ENCODE results near the gene LDLRAD3.

The LDLRAD3 gene

DNA sequence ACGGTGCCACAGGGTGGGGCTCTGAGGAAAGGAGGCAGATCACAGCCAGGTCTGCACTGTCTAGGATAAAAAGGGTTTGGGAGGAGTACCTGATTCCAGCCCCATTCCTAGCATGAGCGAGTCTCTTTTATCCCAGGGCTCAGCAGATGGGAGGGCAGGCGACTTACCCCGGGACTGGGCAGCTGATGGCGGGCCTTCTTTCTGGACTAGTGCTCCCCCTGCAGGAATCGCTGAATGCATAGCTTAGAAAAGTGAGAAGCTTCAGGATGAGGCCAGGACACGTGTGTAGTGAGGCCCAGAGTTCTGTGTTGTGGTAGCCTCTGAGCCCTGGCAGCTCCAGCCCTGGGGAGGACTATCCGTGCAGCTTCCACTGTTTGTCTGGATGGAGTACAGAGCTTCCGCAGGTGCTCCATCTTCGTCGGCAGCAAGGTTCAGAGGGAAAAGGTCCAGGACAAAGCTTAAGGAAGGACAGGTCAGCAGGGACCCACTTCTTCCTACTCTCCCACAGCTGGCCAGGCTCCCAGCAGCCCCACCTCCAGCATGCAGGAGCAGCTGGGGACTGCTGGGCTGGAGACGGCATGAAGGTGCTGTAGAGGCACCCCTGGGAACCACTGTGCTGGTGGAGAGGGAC, 315.0 kb downstream of the LDLRAD3 start:
- no peak for DNase-seq

DNA sequence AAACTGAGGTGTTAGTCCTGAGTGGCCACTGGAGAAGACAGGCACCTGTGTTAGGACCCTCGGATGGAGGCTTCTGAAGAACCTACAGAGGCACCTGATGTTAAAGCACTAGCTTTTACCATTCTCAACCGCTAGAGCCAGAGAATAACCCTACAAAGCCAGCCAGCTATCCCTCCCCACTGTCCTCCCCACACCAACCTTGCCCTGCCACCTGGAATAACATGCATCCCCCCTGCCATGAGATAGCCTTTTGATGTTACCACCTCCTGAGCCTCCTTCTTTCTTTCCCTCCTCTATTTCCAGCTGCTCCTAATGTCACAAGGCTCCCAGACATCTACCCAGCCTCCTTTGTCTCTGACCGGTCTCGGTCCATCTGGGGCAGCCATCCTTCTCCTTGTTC, 317.2 kb downstream of the LDLRAD3 start:
- DNase-seq, result no peak

DNA sequence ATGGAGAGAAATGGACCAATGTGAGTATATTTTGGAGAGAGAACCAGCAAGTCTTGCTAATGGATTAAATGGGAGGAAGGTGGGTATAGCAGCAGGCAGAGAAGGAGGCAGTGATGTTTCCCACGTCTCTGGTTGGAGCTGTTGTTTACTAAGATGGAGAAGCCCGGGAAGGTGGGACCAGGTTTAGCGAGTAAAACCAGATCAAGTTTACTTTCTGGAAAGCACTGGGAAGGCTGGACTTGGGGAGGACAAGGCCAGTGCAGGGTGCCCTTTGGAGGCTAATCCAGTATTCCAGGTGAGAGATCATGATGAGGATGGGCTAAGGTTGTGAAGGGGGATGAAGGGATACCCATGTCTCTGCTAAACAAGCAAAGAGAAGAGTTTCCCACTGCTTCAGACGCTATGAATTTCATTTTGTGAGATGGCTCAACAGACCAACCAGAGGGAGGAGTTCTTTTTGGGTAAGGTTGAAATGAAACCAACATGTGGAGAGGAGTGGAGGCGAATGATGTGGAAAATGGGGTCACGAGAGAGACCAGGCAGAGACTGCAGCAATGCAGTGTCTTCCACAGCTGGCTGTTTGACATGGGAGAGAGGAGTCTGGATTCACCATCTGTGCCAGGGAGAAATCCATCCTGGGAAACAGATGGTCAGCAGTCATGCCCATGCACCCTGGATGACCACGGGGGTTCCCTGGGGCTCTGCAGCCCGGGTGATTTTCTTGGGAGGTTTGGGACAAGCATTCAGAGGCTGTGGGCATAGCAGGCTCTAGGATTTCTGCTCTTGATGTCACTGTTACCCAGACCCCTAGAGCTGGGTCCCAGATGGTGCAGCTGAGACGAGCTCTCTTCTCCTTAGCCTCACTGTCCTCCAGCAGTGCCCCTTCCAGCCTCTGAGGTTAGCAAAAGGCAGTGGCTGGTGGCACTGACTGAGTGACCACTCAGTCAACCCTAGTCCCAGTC, 320.4 kb downstream of the LDLRAD3 start:
- no peak for DNase-seq

DNA sequence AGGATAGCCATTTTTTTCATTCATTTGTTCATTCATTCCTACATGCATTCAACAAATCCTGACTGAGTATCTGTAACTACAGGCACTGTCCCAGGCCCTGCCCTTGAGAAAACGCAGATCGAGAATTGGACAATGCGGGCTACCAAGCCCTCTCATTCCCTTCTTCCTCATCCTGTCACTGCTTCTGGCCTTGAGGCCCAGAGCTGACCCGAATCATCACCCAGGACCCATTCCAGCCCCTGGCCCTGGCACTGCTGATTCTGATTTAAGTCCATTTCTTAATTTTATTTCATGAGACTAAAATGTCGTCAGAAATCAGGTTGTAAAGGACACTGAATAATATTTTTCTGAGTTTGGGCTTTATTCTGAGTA, 321.1 kb downstream of the LDLRAD3 start:
- DNase-seq, result no peak

DNA sequence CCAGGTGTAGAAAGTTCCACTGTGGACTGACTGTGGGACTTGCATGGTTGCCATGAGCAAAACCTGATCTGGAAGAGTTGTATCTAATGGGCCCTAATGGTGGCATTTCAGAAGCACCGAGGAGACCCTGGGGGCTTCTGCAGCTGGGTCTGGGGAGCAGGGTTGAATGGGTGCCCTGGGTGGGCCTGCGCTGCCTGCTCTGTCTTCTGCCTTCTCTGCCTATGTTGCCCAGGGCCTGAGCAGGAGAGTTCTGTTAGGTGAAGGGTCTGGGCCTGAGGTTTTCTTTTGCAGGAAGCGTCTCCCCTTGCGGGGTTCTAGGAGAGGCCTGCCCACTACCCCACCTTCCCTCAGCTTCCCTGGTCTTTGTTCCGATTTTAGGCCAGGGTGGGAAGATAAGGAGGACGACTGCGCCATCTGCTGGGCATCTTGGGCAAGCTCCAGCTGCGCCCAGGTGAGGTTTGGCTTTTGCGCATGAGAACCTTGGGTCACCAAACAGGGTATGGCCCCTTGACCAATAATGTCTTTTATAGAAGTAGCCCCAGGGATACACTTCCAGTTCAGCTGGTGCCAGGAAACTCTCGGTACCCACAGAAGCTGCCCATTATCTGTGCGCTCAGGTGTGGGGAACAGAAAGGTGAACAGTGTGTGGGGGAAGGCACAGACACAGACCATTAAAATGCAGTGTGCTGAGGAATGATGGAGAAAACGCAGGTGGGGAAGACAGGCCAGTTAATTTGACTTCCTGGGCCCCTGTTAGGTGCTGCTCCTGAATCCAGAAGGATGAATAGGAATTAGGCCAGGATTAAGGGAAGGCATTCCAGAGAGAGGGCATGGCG, 322.1 kb downstream of the LDLRAD3 start:
- DNase-seq, result no peak

DNA sequence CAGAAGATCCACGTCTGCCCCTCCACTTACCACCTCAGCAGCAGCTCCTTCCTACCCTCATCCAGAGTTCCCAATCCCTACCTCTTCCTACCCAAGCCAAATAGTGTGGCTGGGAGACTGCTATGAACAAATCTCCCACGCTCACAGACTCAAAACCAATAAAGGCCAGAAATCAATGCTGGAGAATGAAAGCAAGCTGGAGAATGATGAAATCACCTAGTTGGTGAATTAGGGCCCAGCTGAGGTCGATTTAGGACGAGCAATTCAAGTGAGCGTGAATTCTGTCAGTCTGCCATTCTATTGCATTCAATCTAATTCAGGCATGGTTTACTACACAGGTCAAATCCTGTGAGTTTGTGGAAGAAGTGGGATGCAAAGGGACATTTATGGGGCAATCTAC, 322.9 kb downstream of the LDLRAD3 start:
- no peak for DNase-seq

DNA sequence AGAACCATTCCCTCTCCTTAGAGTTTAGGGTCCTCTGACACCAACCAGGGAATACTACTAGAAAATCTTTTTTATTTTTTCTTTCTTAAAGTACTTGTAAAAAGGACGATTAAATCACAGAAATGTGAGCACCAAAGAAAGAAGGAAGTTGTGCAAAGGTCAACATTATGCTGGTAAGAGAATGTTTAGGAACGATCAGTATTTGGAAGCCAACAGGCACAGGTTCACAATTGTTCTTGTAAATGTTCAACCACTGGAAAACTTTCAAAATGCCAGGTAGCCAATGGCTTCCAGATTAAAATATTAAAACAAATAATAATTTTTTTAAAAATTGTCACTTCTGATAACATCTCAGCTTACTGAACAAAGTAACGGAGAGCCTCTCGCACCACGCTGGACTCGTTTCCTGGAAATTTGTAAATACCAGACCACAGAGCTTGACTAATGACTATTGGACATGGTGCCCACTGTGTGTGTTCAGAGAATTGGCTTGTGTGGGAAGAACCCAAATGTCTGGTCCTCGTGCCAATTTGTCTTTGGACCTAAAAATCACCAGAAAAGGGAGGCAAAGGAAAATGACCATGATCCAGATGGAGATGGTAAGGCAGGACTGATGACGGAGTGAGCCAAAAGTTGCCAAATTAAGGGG, 324.6 kb downstream of the LDLRAD3 start:
- no peak for DNase-seq

DNA sequence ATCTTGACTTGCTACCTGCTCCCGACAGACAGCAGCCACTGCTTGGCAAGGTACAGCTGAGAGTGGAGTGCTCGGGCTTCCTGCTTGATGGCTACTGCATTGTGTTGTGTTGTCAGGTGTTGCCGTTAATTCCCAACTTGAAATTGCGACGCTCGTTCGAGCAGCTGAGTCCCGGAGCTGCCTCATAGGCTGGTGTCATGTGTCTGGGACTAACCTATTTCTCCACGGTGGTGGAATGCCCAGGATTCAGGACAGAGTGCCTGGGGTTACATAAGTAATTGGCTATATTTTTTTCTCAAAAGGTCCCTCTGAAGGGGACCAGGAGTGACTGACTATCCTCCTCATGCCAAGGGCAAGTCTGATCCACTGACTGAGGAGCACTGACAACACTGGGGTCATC, 326.8 kb downstream of the LDLRAD3 start:
- no peak for DNase-seq

DNA sequence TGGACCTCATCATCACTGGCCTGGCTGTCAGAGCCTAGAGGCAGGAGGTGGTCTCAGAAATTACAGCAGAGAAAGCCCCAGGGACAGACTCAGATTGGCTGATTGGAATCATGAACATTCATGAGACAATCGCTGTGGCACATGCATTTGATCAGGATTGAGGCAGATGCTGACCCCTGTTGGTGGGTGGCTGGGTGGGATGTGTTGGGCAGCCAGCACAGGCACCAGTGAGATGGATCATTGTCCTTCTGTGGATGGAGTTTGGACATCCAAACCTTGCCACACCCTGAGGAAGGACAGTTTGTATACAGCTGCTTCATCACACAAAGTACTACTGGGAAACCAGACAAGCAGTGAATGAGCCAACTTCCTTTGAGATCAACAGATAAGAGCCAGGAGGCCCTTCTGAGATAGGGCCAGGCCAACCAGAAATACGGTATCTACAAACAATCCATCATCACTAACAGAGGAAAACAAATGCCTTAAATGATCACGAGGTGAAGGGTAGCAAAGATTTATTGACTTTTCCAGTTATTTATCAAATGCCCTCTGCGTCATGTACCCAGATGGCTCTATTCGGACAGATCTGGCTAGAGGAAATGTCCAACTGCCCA, 328.0 kb downstream of the LDLRAD3 start:
- no peak for DNase-seq

DNA sequence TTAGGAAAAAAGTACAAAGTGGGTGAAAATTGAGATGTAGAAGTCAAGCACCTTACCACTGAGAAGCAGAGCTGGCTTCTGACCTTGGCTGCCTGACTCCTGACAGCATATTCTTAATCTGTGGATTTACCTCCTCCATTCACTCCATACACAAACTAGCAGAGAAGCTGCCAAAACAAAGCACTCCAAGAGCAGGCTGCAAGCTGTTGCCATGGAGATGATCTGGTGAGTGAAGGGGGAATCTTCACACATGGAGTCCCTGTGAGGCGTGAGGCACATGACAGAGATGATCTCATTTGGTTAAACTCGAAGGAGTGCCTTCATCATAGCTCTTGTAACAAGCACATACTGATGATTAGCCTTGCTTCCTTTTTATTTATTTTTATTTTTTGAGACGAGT, 329.2 kb downstream of the LDLRAD3 start:
- DNase-seq, result no peak

DNA sequence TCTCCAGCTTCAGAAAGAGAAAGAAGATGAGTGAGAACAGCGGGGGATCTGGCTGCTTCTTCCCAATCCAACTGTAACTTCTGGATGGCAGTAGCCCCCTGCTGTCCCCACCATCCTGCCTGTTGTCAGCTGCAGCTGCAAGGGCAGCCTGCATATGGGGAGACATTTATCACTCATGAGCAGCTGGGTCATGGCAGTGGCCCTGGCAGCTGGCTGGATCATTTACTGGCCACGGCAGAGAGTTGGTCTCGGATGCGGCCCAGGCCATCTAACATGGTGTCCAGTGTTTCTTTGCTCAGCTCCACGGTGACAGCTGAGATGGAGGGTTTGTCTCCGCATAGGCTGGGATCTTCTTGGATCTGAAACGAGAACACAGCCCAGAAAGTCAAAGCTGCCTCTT, 330.6 kb downstream of the LDLRAD3 start:
- no peak for DNase-seq

DNA sequence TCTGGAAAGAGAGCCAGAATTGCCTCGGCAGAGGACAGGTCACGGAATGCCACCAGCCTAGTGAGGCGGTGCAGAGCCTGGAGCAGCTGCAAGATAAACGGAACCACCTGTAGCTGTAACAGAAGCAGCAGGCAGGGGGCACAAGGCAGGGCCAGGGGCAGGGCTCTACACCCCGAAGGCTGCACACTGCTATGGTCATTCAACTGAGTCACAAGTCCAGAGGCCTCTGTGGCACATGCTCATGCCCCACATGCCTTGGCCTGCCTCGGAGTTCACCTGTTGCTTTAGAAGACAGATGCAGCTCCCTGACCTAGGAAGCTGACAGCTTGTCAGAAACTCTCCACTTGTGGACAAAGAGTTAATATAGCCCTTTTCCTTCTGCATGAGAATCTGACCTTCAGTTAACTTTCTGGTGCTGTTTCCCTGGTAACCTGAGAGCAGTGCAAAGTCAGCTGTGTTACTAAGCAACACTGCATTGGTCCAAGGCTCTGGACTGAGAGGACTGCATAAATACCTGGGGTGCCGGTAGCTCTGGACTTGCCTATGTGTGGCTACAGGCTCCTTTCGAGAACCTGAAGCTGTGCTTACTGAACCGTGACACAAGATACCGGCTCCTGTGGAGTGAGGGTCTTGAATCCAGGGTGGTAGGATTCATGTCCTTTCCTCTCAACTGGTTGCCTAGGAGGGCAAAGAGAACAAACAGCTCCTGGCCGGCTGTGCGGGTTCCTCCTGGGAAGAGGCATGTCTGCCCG, 334.8 kb downstream of the LDLRAD3 start:
- DNase-seq, result no peak

DNA sequence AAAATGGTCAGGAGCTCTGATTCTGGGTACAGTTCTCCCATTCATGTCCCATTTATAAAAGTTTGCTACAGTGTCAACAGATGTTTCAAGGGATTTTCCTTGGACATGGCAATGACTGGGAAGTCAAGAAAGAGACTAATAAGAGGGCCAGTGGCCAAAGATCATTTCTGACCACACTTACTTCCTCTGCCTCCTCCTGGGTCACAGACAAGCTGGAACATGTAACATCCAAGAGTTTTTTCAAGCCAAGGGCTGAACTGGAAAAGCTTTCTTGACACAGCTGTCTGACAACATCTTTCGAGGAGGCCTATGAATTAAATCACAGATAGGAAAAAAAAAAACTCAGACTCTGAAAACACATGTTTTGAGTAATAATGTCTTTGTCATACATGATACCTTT, 336.7 kb downstream of the LDLRAD3 start:
- DNase-seq, result no peak
